HepG2 (cell line): ENCODE results near the gene SPATA25. TPM values are rescaled to one million over a fixed set of nuclear protein-coding genes. Genes with fewer than 3 reads are reported as not detected.

ENCODE experiments used
- CBX5 ChIP-seq: sonication (generic); formaldehyde crosslinking; IDR thresholded peaks from 2 replicates; pipeline ENCODE4 v1.4.0; 2020; ENCODE audit warnings: missing genetic modification reagents, borderline replicate concordance
- ETV5 ChIP-seq: IDR thresholded peaks from 2 replicates; pipeline ENCODE4 v1.6.1; 2018; ENCODE audit warnings: missing biosample characterization, missing genetic modification reagents, inconsistent platforms, borderline replicate concordance
- HOXA9 ChIP-seq: sonication (generic); formaldehyde crosslinking; IDR thresholded peaks from 2 replicates; pipeline ENCODE4 v1.8.1; 2022; ENCODE audit warnings: missing genetic modification reagents, mild to moderate bottlenecking, moderate library complexity, borderline replicate concordance
- MNT ChIP-seq: fragments of 450-650 bp; IDR thresholded peaks from 2 replicates; pipeline ENCODE4 v1.6.1; 2016
- NCOA2 ChIP-seq: sonication (generic); formaldehyde crosslinking; IDR thresholded peaks from 2 replicates; pipeline ENCODE4 v1.8.0; 2022; ENCODE audit warnings: inconsistent platforms
- NFYC ChIP-seq: IDR thresholded peaks from 2 replicates; pipeline ENCODE4 v1.6.1; 2016; ENCODE audit warnings: missing genetic modification reagents, missing compliant biosample characterization
- PHF20 ChIP-seq: sonication (generic); formaldehyde crosslinking; IDR thresholded peaks from 2 replicates; pipeline ENCODE4 v1.5.0; 2020; ENCODE audit warnings: mild to moderate bottlenecking, missing genetic modification reagents
- PTBP1 ChIP-seq: fragments of 200-400 bp; formaldehyde crosslinking; IDR thresholded peaks from 2 replicates; pipeline ENCODE4 v1.6.1; 2018; ENCODE audit warnings: low read length, low read depth; ENCODE audit not compliant: poor library complexity, severe bottlenecking
- RFXAP ChIP-seq: sonication (generic); formaldehyde crosslinking; IDR thresholded peaks from 2 replicates; pipeline ENCODE4 v1.4.0; 2020; ENCODE audit warnings: missing genetic modification reagents, borderline replicate concordance
- SOX5 ChIP-seq: IDR thresholded peaks from 2 replicates; pipeline ENCODE4 v1.6.1; 2016; ENCODE audit warnings: borderline replicate concordance
- TBX2 ChIP-seq: sonication (generic); formaldehyde crosslinking; IDR thresholded peaks from 2 replicates; pipeline ENCODE4 v1.5.0; 2020; ENCODE audit warnings: missing genetic modification reagents, mild to moderate bottlenecking, borderline replicate concordance
- TCF12 ChIP-seq, 2 experiments: fragments of 450-650 bp in 1 of 2; sonication (generic) in 1 of 2; formaldehyde crosslinking in 1 of 2; IDR thresholded peaks; 2 replicates each; pipeline versions ENCODE4 v1.6.1 to v1.8.0; 2017 to 2022; ENCODE audit warnings: antibody characterized with exemption in 1 of 2, mild to moderate bottlenecking in 1 of 2, missing genetic modification reagents in 1 of 2, moderate library complexity in 1 of 2
- XBP1 ChIP-seq: sonication (generic); formaldehyde crosslinking; IDR thresholded peaks from 2 replicates; pipeline ENCODE4 v1.5.0; 2020; ENCODE audit warnings: missing genetic modification reagents
- ZNF280D ChIP-seq: sonication (generic); formaldehyde crosslinking; IDR thresholded peaks from 2 replicates; pipeline ENCODE4 v1.5.1; 2020; ENCODE audit warnings: mild to moderate bottlenecking, missing genetic modification reagents
- ZNF484 ChIP-seq: sonication (generic); formaldehyde crosslinking; IDR thresholded peaks from 2 replicates; pipeline ENCODE4 v1.5.1; 2020; ENCODE audit warnings: mild to moderate bottlenecking, low read depth, missing genetic modification reagents, borderline replicate concordance
- ZNF501 ChIP-seq: sonication (generic); formaldehyde crosslinking; IDR thresholded peaks from 2 replicates; pipeline ENCODE4 v1.5.1; 2020; ENCODE audit warnings: mild to moderate bottlenecking, moderate library complexity, missing genetic modification reagents
- ZNF574 ChIP-seq: sonication (generic); formaldehyde crosslinking; IDR thresholded peaks from 2 replicates; pipeline ENCODE4 v1.4.0; 2020; ENCODE audit warnings: missing genetic modification reagents
- ZNF703 ChIP-seq: sonication (generic); formaldehyde crosslinking; IDR thresholded peaks from 2 replicates; pipeline ENCODE4 v1.5.1; 2020; ENCODE audit warnings: missing genetic modification reagents, mild to moderate bottlenecking, moderate library complexity, borderline replicate concordance
- ZNF800 ChIP-seq: sonication (generic); formaldehyde crosslinking; IDR thresholded peaks from 2 replicates; pipeline ENCODE4 v1.4.0; 2020; ENCODE audit warnings: missing genetic modification reagents
- polyA plus RNA-seq, 8 experiments: library from polyadenylated mRNA; depleted of rRNA in 3 of 8; stranded (reverse) in 7 of 8; unstranded in 1 of 8; fragments of >200 nt; fragmentation: Illumina TruSeq in 4 of 8; extraction: Trizol in 4 of 8; gene quantifications; 2 replicates each; pipeline versions ENCODE4 v1.2.1 to v1.2.3, GENCODE V29; 2011 to 2016; ENCODE audit warnings: low read depth in 4 of 8, missing spikeins in 1 of 8, mixed read lengths in 1 of 8; ENCODE audit not compliant: insufficient read depth in 1 of 8
- total RNA-seq, 5 experiments: library from RNA; depleted of rRNA; stranded (reverse); fragments of >200 nt; fragmentation: Illumina TruSeq; extraction: Trizol; gene quantifications; 2 replicates each; pipeline ENCODE4 v1.2.3, GENCODE V29; 2016; ENCODE audit warnings: low read depth in 1 of 5

The SPATA25 gene
- total and polyA plus RNA-seq, 2 of the 13 experiments (the other 11 are each of a cell fraction or from before 2014, with no cell fraction given) = 4.8 to 7.6 TPM

GRCh38 chr20:45880988-45881788 is 6.2 kb downstream of the SPATA25 start, which contains the start of gene ZSWIM1 (continued):
- no peak for TF ChIP-seq MNT
- no peak for TF ChIP-seq HOXA9 (CRISPR knock-in tag)
- no peak for TF ChIP-seq PTBP1
- peak; percentile 84 for TF ChIP-seq ZNF574 (CRISPR knock-in tag)
- TF ChIP-seq ZNF501 (CRISPR knock-in tag) = peak; percentile 97
- peak; percentile 59; the same call in 1 of the 2 replicates for TF ChIP-seq ZNF800 (CRISPR knock-in tag)
- peak; percentile 100 for TF ChIP-seq NFYC (CRISPR knock-in tag)
- TF ChIP-seq XBP1 = no peak
- TF ChIP-seq ZNF703 (CRISPR knock-in tag) = no peak
- peak; percentile 64; the same call in 1 of the 2 replicates for TF ChIP-seq ZNF280D (CRISPR knock-in tag)
- TF ChIP-seq RFXAP (CRISPR knock-in tag) = peak; percentile 95
- no peak; the same call in 1 of the 2 replicates for TF ChIP-seq ZNF484
- no peak for TF ChIP-seq TCF12 (IDR thresholded peaks at IDR 0.05)
- TF ChIP-seq TCF12 (CRISPR knock-in tag; IDR thresholded peaks at IDR 0.05) = no peak
- peak; percentile 9; the same call in 1 of the 2 replicates for TF ChIP-seq SOX5 (CRISPR knock-in tag)
- TF ChIP-seq ETV5 = peak; percentile 57
- TF ChIP-seq NCOA2 (CRISPR knock-in tag) = peak; percentile 24
- peak; percentile 87 for TF ChIP-seq TBX2 (CRISPR knock-in tag)
- peak; percentile 84 for TF ChIP-seq PHF20 (CRISPR knock-in tag)
- 0 out of 2 replicates have a peak, but pooled peaks have one; percentile 65 for TF ChIP-seq CBX5 (CRISPR knock-in tag)
